Measurements from ENCODE around the gene KCNG2.

- TF ChIP-seq CTCF (conservative IDR thresholded peaks at IDR 0.05; ENCODE audit: low read length) (no peak), EZH2phosphoT487 (IDR thresholded peaks at IDR 0.05; ENCODE audit: borderline replicate concordance, low read depth, low read length) (no peak)
Measured at GRCh38 chr18:79764131-79764530, 33.6 kb upstream of the KCNG2 start.

Data from OCI-LY7 (cell line).